HG03095 (cell line): Measurements from ENCODE around the gene MED17.

Experiments used
- ATAC-seq: cut with Tn5 transposase; IDR thresholded peaks from one replicate; pipeline ENCODE4 v1.9.1; 2021; ENCODE audit warnings: moderate library complexity; ENCODE audit not compliant: unreplicated experiment

Gene MED17

DNA sequence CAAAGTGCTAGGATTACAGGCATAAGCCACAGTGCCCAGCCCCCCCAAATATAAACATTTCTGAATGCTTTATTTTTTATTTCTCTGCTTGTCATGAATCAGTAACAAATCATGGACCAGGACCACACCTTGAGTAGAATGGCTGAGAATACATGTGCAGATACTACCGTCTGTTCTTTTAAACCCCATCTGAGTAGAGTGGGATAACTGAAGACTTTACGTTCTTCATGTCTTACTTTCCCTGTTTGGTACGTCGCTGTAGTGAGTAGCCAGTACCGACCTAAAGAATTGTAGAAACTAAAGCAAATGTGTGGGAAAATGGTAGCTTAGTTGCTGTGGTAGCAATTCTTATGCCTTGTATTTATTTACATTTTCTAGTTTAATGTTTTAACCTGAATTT is 29.9 kb downstream of the MED17 start:
- ATAC-seq = no peak

DNA sequence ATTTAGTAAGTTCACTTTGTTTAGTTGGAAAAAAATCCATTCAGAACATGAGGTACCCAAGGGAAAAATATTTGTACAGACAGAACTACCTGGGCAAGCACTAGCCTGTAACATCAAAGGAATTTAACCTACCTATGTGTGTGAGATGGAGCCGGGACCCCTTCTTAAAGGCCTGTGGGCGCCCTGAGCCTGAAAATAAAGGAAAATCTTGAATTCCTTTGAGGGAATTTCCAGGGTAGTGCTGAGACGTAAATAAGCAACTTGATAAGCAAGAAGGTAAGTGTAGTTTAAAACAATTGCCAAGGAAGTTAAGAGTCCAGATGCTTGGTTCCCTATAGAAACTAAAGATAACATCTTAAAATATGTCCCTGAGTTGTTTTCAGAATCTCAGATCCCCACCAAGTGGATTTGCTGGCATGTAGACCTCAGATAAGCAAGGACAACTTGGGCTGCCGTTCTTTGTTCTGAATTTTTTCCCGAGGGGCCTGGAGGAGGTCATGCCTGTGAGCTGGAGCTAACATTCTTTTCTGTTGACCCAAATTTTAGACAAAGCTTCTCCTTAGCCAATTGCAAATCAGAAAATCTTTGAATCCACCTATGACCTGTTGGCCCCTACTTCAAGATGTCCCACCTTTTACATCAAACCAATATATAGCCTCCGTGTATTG is 31.0 kb downstream of the MED17 start:
- ATAC-seq = no peak

DNA sequence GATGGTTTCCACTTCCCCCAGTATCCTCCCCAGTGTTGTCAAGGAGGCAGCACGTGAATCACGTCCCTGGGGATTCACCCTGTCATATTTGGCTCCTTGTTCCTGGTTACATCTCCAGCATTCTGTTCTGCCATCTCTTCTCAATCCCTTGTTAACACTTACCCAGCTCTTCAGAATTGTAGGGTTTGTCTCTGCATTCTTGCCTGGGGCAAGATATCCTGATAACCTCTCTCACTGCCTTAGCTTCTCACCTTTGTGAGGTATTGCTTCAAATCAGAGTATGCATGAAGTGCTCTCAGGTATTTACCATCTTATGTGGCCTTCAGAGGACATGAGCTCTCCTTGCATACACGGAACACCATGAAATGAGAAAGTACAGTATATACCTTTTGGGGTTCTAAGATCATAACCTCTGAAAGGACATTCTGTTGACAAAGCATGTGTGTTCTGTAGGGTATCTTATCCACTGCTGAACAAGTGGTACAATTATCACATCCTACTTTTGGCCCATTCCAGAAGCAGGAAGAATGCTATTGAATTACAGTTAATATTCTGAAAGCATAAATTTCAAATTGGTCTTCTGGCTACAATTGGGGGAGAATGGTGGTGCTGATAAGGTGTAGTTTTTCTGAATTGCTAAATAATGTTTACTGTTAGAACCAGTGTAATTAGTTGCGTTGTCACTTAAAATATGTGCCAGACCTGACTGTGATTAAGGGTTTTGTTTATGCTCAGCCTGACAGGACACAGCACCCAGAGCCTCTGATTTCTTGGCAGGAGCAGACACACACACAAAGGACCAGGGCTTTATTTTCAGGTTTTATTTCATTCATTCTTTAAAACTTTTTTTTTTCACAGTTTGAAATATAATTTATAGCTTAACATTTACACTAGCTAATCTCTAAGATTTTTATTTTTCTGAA is 33.6 kb downstream of the MED17 start:
- no peak for ATAC-seq

DNA sequence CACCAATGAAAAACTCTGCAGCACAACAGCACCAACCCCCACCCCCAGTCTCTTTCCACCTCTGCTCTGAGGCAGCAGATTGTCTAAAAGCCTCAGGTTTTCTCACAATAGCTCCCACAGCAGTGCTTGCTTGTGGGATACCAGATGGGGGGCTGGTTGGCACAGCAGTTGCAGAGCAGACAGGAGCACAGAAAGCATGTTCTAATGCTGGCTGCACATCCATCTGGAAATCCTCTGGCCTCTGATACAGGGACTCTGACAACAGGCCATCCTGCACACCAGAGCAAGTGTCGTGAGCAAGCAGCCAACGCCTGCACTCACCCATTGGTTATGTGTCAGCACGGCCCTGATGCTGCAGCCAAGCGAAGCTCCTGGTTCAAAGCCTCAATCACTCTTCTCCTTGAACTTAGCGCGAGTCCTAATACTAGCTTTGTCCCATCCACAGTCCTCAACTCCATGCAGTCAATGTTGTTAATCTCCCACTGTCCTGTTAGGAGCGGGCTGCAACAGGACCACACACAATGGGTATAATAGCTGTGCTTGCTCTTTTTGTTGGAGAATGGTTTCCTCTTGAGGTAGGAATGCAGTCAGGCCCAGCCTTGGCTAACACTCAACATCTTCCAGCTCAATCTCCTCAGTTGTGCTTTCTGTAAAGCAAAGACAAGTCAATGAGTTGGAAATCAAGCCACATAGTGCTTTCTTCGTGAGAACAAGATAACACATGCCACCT is 36.0 kb downstream of the MED17 start:
- no peak for ATAC-seq

DNA sequence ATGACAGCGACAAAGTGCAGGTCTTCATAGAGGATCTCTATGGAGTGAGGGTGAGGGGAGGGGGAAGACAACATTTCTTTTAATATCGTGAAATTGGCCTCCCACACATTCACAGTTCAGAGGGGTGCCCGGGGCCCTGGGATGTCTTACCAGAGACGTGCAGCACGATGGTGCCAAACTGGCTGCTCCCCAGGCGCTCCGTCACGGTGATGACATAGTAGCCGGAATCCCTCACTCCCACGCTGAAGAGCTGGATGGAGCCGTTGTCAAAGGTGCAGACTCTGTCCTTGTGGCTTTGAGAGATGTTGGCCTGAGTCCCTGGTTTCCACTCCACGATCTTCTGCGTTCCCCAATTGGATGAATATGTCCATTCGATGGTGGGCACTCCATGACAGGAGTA is 36.8 kb downstream of the MED17 start:
- ATAC-seq = no peak

DNA sequence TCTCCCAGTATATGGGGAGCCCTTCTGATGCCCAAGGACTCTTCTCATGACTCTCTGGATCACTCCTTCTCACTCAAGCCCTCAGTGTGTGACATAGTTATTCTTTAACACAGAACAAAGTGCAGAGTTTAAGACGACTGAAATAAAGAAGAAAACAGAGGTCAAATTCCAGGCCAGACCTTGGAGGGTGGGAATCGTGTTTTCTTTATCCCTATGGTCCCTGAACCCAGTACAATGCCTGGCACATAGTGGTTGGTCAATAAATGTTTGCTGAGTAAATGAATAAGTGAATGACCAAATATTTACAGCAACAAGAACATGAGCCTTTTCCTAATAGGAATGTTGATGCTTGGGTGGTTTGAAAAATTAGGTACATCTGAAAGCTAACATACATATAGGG is 37.5 kb downstream of the MED17 start:
- ATAC-seq = no peak

DNA sequence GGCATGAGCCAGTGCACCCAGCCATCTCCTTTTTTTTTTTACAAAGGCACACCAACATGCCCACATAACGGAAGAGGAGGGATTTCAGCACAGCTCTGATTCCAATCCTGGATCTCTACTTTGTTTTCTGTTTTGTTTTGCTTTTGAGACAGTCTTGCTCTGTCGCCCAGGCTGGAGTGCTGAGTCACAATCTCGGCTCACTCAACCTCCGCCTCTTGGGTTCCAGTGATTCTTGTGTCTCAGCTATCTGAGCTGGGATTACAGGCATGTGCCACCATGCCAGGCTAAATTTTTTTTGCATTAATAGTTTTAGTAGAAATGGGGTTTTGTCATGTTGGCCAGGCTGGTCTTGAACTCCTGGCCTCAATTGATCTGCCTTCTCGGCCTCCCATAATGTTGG is 38.3 kb downstream of the MED17 start:
- ATAC-seq = no peak

DNA sequence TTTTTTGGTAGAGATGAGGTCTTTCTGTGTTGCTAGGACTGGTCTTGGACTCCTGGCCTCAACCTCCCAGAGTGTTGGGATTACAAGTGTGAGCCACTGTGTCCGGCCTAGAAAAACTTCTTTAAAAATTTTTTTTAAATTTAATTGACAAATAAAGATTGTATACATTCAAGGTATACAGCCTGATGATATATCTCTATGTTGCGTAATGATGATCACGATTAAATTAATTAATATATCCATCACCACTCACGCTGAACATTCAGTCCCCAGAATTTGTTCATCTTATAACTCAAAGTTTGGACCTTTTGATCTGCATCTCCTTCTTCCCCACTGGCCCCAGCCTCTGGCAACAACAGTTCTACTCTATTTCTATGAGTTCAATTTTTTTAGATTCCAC is 39.1 kb downstream of the MED17 start:
- no peak for ATAC-seq

DNA sequence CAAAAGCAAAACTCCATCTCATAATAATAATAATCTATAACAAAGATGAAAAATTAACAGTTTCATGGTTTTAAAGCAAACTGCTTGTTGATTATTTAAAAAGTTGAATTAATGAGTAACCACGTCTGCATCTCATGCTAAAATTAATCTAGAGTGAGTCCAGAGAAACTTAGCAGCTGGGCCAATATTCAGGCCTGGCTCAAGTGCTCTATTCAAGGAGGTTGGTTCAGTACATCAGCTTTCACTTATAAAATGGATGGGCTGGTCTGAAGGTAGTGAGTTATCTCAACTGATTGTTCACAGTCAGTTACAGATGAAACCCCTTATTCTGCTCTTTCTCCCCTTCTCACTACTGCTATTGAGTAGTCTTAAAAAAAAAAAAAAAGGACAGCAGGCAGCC is 43.3 kb downstream of the MED17 start:
- no peak for ATAC-seq

DNA sequence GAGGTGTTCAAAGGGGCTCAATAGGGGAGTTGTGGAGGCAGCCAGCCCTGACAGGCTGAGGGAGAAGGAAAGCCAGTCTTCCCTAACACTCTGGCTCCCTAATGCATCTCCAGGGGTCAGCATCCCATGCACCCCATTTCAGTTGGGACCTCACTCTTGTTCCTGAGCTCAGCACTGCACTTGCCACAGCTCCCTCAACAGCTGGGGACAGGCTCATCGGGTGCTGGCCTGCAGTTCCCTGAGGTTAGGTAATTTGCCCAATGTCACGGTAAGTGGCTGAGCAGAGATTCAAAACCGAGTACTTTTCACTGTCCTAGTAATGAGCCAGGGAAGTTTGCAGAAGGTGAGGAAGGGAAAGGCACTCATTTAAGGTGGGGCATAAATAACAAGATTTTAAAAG is 45.5 kb downstream of the MED17 start:
- ATAC-seq = no peak

DNA sequence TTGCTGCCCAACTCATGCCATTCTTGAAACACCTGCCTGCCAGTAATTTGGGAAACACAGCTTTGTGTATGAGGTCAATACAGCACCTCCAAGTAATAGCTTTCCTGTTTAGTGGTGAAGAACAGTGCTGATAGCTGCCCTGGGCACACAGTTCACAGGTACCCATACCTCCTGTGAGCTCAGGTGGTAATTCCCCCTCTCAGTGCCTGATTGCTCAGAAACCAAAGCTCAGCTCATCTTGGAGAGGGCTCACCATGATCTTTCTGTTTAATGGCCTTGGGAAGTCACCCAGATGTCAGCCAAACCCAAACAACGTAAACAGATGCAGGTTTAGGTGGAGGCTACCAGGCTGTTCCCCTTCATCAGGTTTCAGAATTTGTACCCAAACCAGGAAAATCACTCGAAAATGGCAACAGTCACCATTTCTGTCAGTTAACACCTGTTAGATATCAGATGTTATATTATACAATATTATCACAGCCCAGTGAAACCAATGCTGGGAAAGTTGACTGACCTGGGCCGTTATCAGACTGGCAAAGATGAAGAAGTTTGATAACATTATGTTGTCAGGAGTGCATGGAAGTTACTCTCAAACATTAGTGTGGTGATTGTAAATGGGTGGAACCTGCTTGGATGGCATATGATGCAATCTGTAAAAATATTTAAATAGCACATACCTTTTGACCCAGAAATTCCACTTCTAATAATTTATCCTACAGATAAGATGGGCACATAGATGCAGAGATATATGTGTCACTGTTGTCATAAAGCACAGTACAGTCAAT is 47.5 kb downstream of the MED17 start:
- ATAC-seq = no peak

DNA sequence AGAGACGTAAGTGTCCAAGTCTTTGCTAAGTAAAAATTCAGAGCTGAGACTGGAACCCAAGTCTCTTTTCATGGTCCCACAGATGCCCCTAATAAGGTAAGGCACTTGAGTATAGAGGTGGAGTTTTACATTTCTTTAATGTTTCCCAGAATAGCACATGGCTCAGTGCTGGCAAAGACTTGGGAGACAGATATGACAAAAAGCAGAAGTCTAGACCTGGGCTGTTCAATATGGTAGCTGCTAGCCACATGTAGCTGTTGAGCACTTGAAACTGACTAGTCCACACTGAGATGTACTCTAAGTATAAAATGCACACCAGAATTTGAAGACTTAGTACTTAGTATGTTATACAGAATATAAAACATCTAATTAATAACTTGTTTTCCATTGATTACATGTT is 48.7 kb downstream of the MED17 start:
- no peak for ATAC-seq

DNA sequence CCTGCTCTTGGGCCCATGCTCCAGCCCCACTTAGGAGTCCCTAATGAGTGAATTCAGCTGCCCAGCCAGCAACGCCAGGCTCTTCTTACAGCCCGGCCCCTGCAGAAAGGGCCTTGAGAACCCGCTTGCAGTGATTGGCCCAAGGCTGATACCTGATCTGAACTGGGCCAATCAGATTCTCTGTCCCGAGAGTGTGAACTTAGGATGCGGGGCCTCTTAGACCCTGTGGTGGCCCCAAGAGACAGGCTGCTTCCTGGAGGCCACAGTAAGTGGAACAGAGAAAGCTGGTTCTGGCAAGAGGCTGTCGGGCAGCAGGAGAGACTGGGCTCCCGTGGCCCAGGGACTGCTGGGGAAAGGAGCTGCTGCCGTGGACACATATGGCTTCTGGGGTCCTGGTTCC is 54.9 kb downstream of the MED17 start:
- ATAC-seq = no peak

DNA sequence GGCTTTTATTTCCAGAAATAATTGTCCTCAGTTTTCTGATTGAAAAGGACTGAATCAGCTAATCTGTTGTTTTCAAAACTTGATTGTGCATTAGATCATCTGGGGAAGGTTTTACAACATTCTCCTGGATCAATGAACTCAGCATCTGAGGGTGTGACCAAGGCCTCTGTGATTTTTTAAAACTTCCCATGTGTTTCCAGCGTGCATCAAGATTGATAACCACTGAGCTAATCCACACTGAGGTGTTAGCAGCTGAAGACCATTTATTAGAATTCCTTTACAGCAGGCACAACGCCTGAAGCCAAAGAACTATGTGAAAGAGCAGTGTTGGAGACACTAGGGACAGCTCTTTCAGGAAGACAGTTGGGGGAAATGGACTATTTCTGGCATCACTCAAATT is 56.1 kb downstream of the MED17 start:
- no peak for ATAC-seq

DNA sequence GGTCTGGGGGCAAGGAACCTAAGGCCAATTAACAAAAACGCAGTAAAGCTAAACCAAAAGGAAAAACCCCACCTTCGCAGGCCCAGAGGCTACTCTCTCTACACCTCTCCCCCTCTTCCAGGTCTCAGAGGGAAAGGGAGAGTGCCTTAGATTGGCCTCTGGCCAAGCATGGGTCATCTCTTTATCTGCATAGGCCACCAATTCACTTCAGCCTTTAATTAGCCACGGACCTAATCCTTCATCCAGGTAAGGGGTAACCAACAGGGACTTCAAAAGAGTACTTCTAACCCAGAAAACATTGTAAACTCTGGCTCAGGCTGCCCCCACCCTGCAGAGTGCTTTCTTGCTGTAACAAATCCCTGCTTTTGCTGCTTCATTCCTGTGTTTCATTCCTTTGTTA is 56.9 kb downstream of the MED17 start:
- no peak for ATAC-seq

DNA sequence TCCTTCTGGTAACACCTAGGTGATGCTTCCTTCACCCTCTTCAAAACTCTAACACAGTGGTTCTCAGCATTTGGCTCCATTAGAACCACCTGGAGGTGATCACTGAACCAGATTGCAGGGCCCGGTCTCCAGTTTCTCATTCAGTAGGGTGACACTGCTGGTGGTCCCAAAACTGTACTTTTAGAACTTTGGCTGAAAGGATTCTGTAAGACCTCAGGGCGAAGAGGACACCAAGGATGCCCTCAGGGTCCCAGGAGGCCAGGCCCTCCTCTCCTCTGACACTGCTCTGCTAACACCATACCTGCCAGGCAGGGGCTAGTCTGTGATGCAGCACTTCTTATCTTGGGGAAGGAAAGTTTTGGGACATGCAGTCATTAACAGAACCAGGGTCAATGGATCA is 57.4 kb downstream of the MED17 start:
- no peak for ATAC-seq

DNA sequence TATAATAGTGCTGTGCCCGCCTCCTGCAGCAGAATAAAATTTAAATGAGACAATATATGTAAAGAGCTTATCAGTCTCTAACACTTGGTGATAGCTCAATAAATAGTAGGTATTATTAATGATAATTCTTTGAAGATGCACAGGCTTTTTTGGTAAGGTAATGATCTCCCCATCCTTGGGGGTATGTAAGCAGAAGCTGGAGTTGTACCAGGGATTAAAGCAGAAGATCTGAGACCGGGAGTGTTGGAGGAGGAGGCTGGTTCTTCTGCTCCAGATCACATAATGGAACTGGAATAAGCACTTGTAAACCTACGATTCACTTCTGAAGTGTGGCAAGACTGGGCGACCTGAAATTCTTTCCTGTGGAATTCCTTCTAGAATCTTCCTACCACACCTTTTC is 58.0 kb downstream of the MED17 start:
- ATAC-seq = no peak

DNA sequence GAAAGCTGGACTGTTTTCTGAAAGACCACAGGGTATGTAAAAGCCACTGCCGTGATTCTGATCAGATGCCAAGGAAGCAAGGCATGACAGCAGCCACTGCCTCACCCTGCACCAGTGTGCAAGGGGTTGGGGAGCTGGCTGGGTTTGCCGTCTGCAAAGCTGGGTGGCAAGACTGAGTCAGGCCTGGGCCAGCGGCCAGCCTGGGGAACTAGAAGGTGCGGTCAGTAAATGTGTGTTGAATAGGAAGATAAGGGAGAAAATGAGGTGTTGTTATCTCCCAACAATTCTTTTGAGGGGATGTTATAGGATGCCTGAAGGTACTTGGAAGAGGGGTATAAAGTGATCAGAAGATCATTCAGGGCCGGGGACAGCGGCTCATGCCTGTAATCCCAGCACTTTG is 58.4 kb downstream of the MED17 start:
- ATAC-seq = no peak

DNA sequence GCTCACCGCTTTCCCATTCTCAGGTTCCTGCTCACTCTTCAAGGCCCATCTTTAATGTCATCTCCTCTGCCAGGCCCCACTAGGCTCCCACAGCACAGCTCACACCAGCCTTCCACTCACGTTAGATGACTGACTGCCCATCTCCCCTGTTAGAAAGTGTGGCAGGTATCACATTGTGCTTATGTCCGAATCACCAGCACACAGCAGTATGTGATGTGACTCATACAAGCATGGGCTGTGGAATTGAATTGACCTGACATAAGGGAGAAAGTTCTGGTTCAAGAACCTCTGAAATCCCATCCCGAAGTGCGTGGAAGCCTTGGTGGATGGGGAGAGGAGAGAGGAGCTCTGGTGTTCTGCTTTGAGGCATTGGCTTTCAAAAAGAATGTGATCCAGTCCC is 59.8 kb downstream of the MED17 start:
- no peak for ATAC-seq

DNA sequence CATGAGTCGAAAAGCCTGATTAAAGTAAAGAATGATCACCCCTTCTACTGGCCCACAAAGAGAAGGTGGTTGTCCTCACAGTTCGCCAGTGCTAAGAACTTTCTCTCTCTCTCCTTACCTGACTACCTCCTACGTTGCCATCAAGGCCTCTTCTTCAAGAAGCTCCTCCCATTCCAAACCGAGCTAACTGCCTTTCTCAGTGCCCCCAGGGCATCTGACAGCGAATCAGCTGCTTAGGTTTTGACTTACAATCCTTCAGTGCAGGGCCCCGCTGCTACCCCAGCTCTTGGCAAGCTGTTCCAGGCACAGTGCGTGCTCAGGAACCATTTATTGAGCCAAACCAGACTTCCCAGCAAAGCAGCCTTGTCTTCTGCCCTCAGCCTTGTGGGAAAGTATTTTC is 60.5 kb downstream of the MED17 start:
- no peak for ATAC-seq
